Measurements from ENCODE around the gene HK2. TPM values are rescaled to one million over a fixed set of nuclear protein-coding genes. Genes with fewer than 3 reads are reported as not detected.
"Not testable (repeated sequence)": the region's sequence is repeated elsewhere in the genome, so short reads cannot be mapped to it uniquely, and the experiment has no call there.

The HK2 gene
- total RNA-seq, 1 donor from 2014 or later: 16.9 TPM

DNA sequence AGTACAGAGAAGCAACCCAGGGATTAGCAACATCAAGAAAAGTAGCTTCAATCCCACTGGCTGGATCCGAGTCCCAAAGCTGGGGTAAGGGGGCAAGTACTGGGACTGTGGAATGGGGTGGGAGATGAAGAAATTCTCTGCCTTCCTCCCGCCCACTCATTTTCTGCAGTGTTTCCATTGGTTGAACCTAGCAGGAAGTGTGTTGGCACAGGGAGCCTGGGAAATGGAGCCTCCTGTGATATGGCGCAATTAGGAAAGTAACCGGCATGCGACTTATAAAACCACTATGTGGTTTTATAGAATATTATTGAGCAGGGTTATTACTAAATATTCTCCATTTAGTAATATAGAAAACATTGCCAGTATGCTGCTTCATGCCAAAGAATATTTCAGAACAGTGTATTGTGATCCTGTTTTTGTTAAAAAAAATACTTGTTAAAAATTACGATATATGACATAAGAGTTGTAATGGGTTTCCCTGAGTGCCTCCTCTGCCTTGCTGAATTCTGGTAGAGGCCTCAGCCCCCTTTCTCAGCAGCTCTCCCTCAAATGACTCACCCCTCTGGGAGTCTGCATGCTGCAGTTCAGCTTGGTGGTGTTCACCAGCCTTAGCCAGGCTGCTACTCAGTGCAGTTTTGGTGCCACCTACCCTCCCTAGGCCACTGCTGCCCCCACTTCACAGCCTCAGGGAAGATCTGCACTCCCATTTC, 60.5 kb downstream of the HK2 start:
- Mint-ChIP-seq H3K27me3 (ENCODE audit: low read depth) (no peaks in the 10 kb centered on the region), H3K4me1 (no peaks in the 10 kb centered on the region), H3K27ac (no peak overlapping the region), H3K36me3 (peaks cover 25% of the 10 kb centered on the region), H3K4me3 (no peak overlapping the region), H3K9me3 (peaks cover 13% of the 10 kb centered on the region)
- no peak for DNase-seq (ENCODE audit: low spot score in 2 of 2, unreplicated experiment in 2 of 2)
- TF ChIP-seq, protein P1, sequence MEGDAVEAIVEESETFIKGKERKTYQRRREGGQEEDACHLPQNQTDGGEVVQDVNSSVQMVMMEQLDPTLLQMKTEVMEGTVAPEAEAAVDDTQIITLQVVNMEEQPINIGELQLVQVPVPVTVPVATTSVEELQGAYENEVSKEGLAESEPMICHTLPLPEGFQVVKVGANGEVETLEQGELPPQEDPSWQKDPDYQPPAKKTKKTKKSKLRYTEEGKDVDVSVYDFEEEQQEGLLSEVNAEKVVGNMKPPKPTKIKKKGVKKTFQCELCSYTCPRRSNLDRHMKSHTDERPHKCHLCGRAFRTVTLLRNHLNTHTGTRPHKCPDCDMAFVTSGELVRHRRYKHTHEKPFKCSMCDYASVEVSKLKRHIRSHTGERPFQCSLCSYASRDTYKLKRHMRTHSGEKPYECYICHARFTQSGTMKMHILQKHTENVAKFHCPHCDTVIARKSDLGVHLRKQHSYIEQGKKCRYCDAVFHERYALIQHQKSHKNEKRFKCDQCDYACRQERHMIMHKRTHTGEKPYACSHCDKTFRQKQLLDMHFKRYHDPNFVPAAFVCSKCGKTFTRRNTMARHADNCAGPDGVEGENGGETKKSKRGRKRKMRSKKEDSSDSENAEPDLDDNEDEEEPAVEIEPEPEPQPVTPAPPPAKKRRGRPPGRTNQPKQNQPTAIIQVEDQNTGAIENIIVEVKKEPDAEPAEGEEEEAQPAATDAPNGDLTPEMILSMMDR (IDR thresholded peaks at IDR 0.05; ENCODE audit: unreplicated experiment): no peak

DNA sequence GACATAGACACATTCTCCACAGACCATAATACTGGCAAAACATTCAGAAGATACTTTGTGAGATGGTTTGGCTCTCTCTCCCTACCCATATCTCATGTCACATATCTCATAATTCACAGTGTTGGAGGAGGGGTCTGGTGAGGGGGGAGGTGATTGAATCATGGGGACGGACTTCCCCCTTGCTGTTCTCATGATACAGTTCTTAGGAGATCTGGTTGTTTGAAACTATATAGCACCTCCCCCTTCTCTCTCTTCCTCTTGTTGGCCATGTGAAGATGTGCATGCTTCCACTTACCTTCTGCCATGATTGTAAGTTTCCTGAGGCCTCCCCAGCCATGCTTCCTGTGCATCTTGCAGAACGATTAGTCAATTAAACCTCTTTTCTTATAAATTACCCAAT, 61.1 kb downstream of the HK2 start:
- Mint-ChIP-seq H3K4me1 (no peaks in the 10 kb centered on the region), H3K4me3 (no peak overlapping the region), H3K27me3 (ENCODE audit: low read depth) (no peaks in the 10 kb centered on the region), H3K9me3 (peaks cover 13% of the 10 kb centered on the region), H3K27ac (no peak overlapping the region), H3K36me3 (peaks cover 19% of the 10 kb centered on the region)
- TF ChIP-seq, protein P1 (IDR thresholded peaks at IDR 0.05; ENCODE audit: unreplicated experiment): no peak
- DNase-seq (ENCODE audit: low spot score in 2 of 2, unreplicated experiment in 2 of 2): no peak

DNA sequence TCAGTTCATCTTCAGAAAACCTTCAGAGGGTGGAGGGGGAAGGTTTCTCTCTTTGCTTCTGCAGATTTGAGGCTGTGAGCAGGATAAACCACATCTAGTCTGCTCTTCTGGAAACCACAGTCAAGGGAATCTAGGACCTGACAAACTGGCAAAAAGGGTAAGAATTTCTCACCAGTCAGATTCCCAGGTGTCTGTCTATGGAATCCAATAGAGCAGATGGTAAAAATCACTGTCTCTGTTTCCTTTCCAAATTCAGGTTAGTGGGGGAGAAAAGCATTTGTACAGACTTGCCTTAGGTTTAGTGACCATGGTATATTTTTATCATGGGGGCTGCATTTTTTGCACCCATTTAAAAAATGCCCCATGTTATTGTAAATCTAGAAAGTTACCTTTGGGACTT, 62.3 kb downstream of the HK2 start:
- peaks cover 8% of the 10 kb centered on the region for H3K36me3 Mint-ChIP-seq
- no peak for DNase-seq (ENCODE audit: low spot score in 2 of 2, unreplicated experiment in 2 of 2)
- no peak overlapping the region for H3K27ac Mint-ChIP-seq
- no peaks in the 10 kb centered on the region for H3K27me3 Mint-ChIP-seq (ENCODE audit: low read depth)
- no peaks in the 10 kb centered on the region for H3K4me1 Mint-ChIP-seq
- no peak overlapping the region for H3K4me3 Mint-ChIP-seq
- peaks cover 13% of the 10 kb centered on the region for H3K9me3 Mint-ChIP-seq
- TF ChIP-seq, protein P1 (IDR thresholded peaks at IDR 0.05; ENCODE audit: unreplicated experiment): no peak

DNA sequence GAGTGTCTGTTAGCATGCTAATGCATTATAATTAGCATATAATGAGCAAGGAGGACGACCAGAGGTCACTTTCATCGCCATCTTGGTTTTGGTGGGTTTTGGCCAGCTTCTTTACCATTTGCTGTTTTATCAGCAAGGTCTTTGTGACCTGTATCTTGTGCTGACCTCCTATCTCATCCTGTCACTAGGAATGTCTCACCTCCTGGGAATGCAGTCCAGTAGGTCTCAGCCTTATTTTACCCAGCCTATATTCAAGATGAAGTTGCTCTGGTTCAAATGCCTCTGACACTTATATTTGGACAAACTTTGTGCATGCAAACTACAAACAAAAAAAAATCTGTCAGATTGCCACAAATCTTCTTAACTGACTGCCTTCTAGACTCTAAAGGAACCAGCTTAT, 66.3 kb downstream of the HK2 start:
- H3K36me3 Mint-ChIP-seq; H3K27ac Mint-ChIP-seq; H3K4me3 Mint-ChIP-seq; H3K27me3 Mint-ChIP-seq (ENCODE audit: low read depth); DNase-seq (ENCODE audit: low spot score in 2 of 2, unreplicated experiment in 2 of 2); H3K4me1 Mint-ChIP-seq; H3K9me3 Mint-ChIP-seq: not testable (repeated sequence)

DNA sequence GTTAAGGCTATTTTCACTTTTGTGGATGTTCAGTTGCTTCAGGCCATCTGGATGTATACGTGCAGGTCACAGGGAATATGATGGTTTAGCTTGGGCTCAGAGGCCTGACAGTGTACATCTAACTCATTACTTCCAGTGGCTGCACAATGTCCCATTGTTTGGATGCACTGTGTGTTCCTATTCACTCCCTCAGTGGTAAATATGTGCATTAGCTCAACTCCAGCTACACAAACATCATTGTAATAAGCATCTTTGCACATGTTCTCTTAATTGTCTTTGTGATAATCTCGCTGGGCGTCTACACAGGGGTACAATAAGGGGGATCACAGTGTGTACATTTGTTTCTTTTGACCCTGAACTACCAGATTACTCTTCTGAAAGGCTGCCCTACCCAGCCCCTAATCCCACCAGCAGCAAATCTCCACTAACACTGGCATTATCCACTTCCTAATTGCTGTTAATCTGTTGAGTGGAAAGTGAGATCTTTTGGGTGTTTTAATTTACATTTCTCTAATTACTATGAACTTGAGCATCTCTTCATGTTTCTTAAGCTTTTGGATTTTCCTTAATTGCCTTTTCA, 68.4 kb downstream of the HK2 start:
- TF ChIP-seq, protein P1 (IDR thresholded peaks at IDR 0.05; ENCODE audit: unreplicated experiment): no peak
- Mint-ChIP-seq H3K27ac (no peak overlapping the region), H3K36me3 (no peaks in the 10 kb centered on the region), H3K9me3 (peaks cover 12% of the 10 kb centered on the region), H3K4me1 (no peaks in the 10 kb centered on the region), H3K4me3 (no peak overlapping the region), H3K27me3 (ENCODE audit: low read depth) (peaks cover 6% of the 10 kb centered on the region)
- DNase-seq (ENCODE audit: low spot score in 2 of 2, unreplicated experiment in 2 of 2): no peak

DNA sequence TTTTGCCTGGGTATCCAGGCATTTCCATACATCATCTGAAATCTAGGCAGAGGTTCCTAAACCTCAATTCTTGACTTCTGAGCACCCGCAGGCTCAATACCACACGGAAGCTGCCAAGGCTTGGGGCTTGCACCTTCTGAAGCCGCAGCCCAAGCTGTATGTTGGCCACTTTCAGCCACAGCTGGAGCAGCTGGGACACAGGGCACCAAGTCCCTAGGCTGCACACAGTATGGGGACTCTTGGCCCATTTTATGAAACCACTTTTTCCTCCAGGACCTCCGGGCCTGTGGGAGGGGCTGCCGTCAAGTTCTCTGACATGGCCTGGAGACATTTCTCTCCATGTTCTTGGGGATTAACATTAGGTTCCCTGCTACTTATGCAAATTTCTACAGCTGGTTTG, 72.5 kb downstream of the HK2 start:
- H3K27ac Mint-ChIP-seq: no peak overlapping the region
- H3K27me3 Mint-ChIP-seq (ENCODE audit: low read depth): peaks cover 28% of the 10 kb centered on the region
- peaks cover 6% of the 10 kb centered on the region for H3K4me1 Mint-ChIP-seq
- TF ChIP-seq, protein P1 (IDR thresholded peaks at IDR 0.05; ENCODE audit: unreplicated experiment): no peak
- no peaks in the 10 kb centered on the region for H3K36me3 Mint-ChIP-seq
- DNase-seq (ENCODE audit: low spot score in 2 of 2, unreplicated experiment in 2 of 2): no peak
- H3K9me3 Mint-ChIP-seq: peaks cover 6% of the 10 kb centered on the region
- no peak overlapping the region for H3K4me3 Mint-ChIP-seq

DNA sequence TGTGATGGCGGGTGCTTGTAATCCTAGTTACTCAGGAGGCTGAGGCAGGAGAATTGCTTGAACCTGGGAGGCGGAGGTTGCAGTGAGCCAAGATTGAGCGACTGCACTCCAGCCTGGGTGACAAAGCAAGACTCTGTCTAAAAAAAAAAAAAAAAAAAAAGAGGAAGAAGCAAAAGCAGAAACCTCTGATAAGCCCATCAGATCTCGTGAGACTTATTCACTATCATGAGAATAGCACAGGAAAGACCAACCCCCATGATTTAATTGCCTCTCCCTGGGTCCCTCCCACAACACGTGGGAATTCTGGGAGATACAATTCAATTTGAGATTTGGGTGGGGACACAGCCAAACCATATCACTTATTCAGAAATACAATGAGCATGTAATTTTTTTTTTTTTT, 73.6 kb downstream of the HK2 start:
- not testable (repeated sequence) for DNase-seq (ENCODE audit: low spot score in 2 of 2, unreplicated experiment in 2 of 2); H3K4me1 Mint-ChIP-seq; H3K36me3 Mint-ChIP-seq; H3K27ac Mint-ChIP-seq; H3K4me3 Mint-ChIP-seq; H3K9me3 Mint-ChIP-seq
- peaks cover 28% of the 10 kb centered on the region for H3K27me3 Mint-ChIP-seq (ENCODE audit: low read depth)

All from mesothelial cell of epicardium (in vitro differentiated cells).